Kidney (tissue), 14 donors: ENCODE data around the gene GMIP. TPM values are rescaled to one million over a fixed set of nuclear protein-coding genes. Genes with fewer than 3 reads are reported as not detected.

ENCODE experiments used
- DNase-seq, 5 donors: peaks; one replicate each; pipeline ENCODE4 v3.0.0-alpha.2; 2013 to 2020
- FAIRE-seq: peaks from 2 replicates; lab custom pipeline; 2012; peaks lifted over from hg19 to GRCh38; lab: Jason Lieb, UNC
- H3K27ac ChIP-seq, 2 donors: one replicate each; pipeline ENCODE4 v1.7.0; 2013; ENCODE audit warnings: low read depth in 2 of 2, low read length in 2 of 2, inconsistent platforms in 1 of 2
- H3K27me3 ChIP-seq: one replicate; pipeline ENCODE4 v1.7.1; 2013; ENCODE audit warnings: low read length, inconsistent platforms; ENCODE audit not compliant: control insufficient read depth, insufficient read depth
- H3K36me3 ChIP-seq, 3 donors: one replicate each; pipeline versions ENCODE4 v1.7.0 to v1.7.1; 2013; ENCODE audit warnings: low read length in 3 of 3, control low read depth in 1 of 3, inconsistent platforms in 1 of 3; ENCODE audit not compliant: insufficient read depth in 3 of 3, control insufficient read depth in 2 of 3
- H3K4me1 ChIP-seq, 3 donors: one replicate each; pipeline versions ENCODE4 v1.7.0 to v1.7.1; 2013; ENCODE audit warnings: low read length in 3 of 3, inconsistent platforms in 1 of 3, low read depth in 1 of 3; ENCODE audit not compliant: control insufficient read depth in 2 of 3, insufficient read depth in 2 of 3
- H3K4me3 ChIP-seq, 3 donors: one replicate each; pipeline versions ENCODE4 v1.7.0 to v1.8.1; 2013; ENCODE audit warnings: low read length in 3 of 3, control low read depth in 1 of 3, inconsistent platforms in 1 of 3
- H3K9ac ChIP-seq, 3 donors: one replicate each; pipeline versions ENCODE4 v1.7.0 to v1.7.1; 2013; ENCODE audit warnings: low read length in 3 of 3, control low read depth in 1 of 3, inconsistent platforms in 1 of 3
- H3K9me3 ChIP-seq, 3 donors: one replicate each; pipeline versions ENCODE4 v1.7.0 to v1.7.1; 2013; ENCODE audit warnings: low read length in 3 of 3, control low read depth in 1 of 3, inconsistent platforms in 1 of 3; ENCODE audit not compliant: control insufficient read depth in 2 of 3, insufficient read depth in 1 of 3
- intact Hi-C: fragments of 100-400 bp; cut with DNase I; formaldehyde crosslinking; loops from one replicate; pipeline ENCODE4 v1.11.1; 2022
- polyA plus RNA-seq: library from polyadenylated mRNA; stranded (reverse); fragments of 350-450 nt; fragmentation: Illumina TruSeq; extraction: RNeasy Lipid Tissue Mini Kit (QIAGEN cat#74804); gene quantifications from one replicate; pipeline ENCODE4 v1.2.3, GENCODE V29; 2014; ENCODE audit warnings: low read depth, low replicate concordance; ENCODE audit not compliant: insufficient read depth
- total RNA-seq: library from RNA; stranded (reverse); fragmentation: NEBNext Ultra II Directional; extraction: Animal tissue kit (Norgen Biotek cat#: 25700); gene quantifications from one replicate; pipeline ENCODE4 v1.2.1, GENCODE V29; 2021
- TF ChIP-seq, protein P1 (sequence below): IDR thresholded peaks from 3 replicates; pipeline ENCODE4 v1.5.1; 2012; ENCODE audit warnings: mild to moderate bottlenecking, moderate library complexity, borderline replicate concordance; ENCODE audit not compliant: insufficient read depth; ENCODE audit errors: extremely low read depth
- donor health status: control.
- donor health status: control.
- donor health status: control.
- donor health status: control.
- donor health status: control.
- donor health status: DM: yes; HTN: yes; CAD: no.
- donor health status: Normal renal cell carcinoma (clear cell type).

Gene GMIP
- total and polyA plus RNA-seq, 2 donors from 2014 or later, result 3.3 to 18.8 TPM

DNA sequence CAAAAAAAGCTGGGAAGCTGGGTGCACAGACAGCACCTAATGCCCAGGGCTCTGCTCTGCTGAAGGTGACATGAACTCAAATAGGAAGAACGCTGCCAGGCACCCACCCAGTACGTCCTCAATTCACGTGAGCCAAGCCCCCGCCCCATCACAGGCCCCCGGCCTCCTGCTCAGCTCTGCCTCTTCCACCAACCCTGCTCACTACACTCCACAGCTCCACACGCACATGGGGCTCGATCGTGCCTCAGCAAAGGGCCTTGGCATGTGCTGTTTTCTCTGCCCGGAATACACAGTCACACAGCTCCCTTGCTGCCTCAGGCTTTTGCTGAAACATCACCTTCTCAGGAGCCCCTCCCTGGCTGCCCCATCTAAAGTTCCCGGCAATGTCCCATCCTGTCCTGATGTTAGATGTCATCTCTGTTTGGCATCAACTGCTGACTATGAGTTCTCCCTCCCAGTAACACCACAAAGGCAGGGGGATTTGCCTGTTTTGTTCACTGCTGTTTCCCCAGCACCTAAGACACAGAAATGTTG is 17.8 kb upstream of the GMIP start:
- H3K27me3 ChIP-seq, result no peaks in the 10 kb centered on the region
- peaks cover 0 to 23% (median 15%) of the 10 kb centered on the region in 3 donors for H3K36me3 ChIP-seq
- peaks cover 0 to 17% (median 7%) of the 10 kb centered on the region in 3 donors for H3K4me1 ChIP-seq
- peak in 2 of 5 donors; percentile 42 to 74 for DNase-seq
- FAIRE-seq, result no peak
- intact Hi-C loops, result no loop called here
- no peaks in the 10 kb centered on the region for H3K9me3 ChIP-seq
- H3K4me3 ChIP-seq, result no peak overlapping the region
- H3K27ac ChIP-seq, result no peak overlapping the region
- TF ChIP-seq, protein P1, sequence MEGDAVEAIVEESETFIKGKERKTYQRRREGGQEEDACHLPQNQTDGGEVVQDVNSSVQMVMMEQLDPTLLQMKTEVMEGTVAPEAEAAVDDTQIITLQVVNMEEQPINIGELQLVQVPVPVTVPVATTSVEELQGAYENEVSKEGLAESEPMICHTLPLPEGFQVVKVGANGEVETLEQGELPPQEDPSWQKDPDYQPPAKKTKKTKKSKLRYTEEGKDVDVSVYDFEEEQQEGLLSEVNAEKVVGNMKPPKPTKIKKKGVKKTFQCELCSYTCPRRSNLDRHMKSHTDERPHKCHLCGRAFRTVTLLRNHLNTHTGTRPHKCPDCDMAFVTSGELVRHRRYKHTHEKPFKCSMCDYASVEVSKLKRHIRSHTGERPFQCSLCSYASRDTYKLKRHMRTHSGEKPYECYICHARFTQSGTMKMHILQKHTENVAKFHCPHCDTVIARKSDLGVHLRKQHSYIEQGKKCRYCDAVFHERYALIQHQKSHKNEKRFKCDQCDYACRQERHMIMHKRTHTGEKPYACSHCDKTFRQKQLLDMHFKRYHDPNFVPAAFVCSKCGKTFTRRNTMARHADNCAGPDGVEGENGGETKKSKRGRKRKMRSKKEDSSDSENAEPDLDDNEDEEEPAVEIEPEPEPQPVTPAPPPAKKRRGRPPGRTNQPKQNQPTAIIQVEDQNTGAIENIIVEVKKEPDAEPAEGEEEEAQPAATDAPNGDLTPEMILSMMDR, result no peak
- no peak overlapping the region for H3K9ac ChIP-seq

- peak in 2 of 5 donors; percentile 31 to 56 for DNase-seq
- no peak overlapping the region for H3K4me3 ChIP-seq
- TF ChIP-seq, protein P1, result no peak
- H3K36me3 ChIP-seq, result peaks cover 0 to 38% (median 27%) of the 10 kb centered on the region in 3 donors
- H3K9ac ChIP-seq, result no peak overlapping the region
- H3K4me1 ChIP-seq, result peaks cover 0 to 17% (median 7%) of the 10 kb centered on the region in 3 donors
- H3K27me3 ChIP-seq, result no peaks in the 10 kb centered on the region
- no peak overlapping the region for H3K27ac ChIP-seq
- intact Hi-C loops, result no loop called here
- no peaks in the 10 kb centered on the region for H3K9me3 ChIP-seq
- no peak for FAIRE-seq
These were observed 16.3 kb upstream of the GMIP start for GRCh38 chr19:19659646-19660245.

GRCh38 chr19:19657397-19657783 is 13.9 kb upstream of the GMIP start:
- intact Hi-C loops, result no loop called here
- Histone ChIP-seq H3K9ac (no peak overlapping the region), H3K9me3 (no peaks in the 10 kb centered on the region), H3K4me1 (peaks cover 0 to 9% (median 1%) of the 10 kb centered on the region in 3 donors), H3K27me3 (no peaks in the 10 kb centered on the region), H3K36me3 (peaks cover 0 to 56% (median 35%) of the 10 kb centered on the region in 3 donors), H3K4me3 (no peak overlapping the region), H3K27ac (no peak overlapping the region)
- DNase-seq (peak in 1 of 5 donors; percentile 56), FAIRE-seq (no peak)
- TF ChIP-seq, protein P1, result no peak
